ENCODE data around the gene SYT2. TPM values are rescaled to one million over a fixed set of nuclear protein-coding genes. Genes with fewer than 3 reads are reported as not detected.

SYT2 gene
- total and polyA plus RNA-seq, 2 of the 13 experiments (the other 11 are each of a cell fraction or from before 2014, with no cell fraction given) = not detected

DNA sequence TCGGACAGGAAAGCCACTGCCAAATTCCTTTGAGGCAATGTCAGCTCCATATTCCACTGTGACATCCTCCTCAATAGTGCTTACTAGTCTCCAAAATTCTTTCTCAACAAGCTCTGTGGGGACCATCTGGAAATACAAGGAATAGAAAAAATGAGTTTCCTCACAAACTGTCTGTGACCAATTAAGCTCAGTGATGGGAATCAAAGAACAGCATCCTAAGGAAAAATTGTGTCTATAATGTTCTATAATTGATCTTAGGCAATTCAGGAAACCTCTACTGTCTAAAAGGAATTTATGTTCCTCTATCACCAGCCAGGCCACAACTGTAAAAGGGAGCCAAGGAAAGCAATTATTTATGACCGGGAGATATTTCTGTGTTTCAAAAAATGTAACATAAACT lies 46.1 kb upstream of the SYT2 start:
- in situ Hi-C loops (cut with HindIII; ENCODE audit: extremely low pct_ligation_motif_present, low pct_unique_long_range_greater_than_20kb) (no loop called here), intact Hi-C loops (cut with micrococcal nuclease; ENCODE audit: unreplicated experiment) (no loop called here)
- Histone ChIP-seq H3K9me3 (ENCODE audit: low read length) (no peaks in the 10 kb centered on the region), H3K9ac (ENCODE audit: insufficient read depth, low read depth, low read length) (no peak overlapping the region), H4K20me1 (ENCODE audit: insufficient read depth, low read length) (no peaks in the 10 kb centered on the region), H3K4me1 (ENCODE audit: insufficient read depth, low read length) (no peaks in the 10 kb centered on the region), H3K27me3 (ENCODE audit: control insufficient read depth in 1 of 2, insufficient read depth in 2 of 2, low read length in 2 of 2) (no peaks in the 10 kb centered on the region), H2AFZ (ENCODE audit: low read length) (no peak overlapping the region), H3K36me3 (replicated peaks in 1 of 2; ENCODE audit: control insufficient read depth in 1 of 2, insufficient read depth in 2 of 2, low read length in 2 of 2) (peaks cover 20 to 90% of the 10 kb centered on the region in 2 experiments), H3K79me2 (ENCODE audit: insufficient read depth, low read length) (no peaks in the 10 kb centered on the region), H3K4me3 (replicated peaks in 1 of 3; ENCODE audit: insufficient read depth in 1 of 3, low read depth in 2 of 3, low read length in 3 of 3) (no peak overlapping the region), H3K4me2 (ENCODE audit: low read depth, low read length) (no peak overlapping the region), H3K27ac (ENCODE audit: extremely low read length, insufficient read depth, low read length) (no peak overlapping the region)
- DNase-seq (ENCODE audit: low spot score) = no peak
- CTCF ChIA-PET (ENCODE audit: low intra/inter-chr PET ratio, low total read pairs) = no interaction called here
- ATAC-seq = no peak
- WGBS (ENCODE audit: low lambda C conversion rate) = 93% methylated on average over 2 of the region's 2 CpGs
- TF ChIP-seq, protein P1, sequence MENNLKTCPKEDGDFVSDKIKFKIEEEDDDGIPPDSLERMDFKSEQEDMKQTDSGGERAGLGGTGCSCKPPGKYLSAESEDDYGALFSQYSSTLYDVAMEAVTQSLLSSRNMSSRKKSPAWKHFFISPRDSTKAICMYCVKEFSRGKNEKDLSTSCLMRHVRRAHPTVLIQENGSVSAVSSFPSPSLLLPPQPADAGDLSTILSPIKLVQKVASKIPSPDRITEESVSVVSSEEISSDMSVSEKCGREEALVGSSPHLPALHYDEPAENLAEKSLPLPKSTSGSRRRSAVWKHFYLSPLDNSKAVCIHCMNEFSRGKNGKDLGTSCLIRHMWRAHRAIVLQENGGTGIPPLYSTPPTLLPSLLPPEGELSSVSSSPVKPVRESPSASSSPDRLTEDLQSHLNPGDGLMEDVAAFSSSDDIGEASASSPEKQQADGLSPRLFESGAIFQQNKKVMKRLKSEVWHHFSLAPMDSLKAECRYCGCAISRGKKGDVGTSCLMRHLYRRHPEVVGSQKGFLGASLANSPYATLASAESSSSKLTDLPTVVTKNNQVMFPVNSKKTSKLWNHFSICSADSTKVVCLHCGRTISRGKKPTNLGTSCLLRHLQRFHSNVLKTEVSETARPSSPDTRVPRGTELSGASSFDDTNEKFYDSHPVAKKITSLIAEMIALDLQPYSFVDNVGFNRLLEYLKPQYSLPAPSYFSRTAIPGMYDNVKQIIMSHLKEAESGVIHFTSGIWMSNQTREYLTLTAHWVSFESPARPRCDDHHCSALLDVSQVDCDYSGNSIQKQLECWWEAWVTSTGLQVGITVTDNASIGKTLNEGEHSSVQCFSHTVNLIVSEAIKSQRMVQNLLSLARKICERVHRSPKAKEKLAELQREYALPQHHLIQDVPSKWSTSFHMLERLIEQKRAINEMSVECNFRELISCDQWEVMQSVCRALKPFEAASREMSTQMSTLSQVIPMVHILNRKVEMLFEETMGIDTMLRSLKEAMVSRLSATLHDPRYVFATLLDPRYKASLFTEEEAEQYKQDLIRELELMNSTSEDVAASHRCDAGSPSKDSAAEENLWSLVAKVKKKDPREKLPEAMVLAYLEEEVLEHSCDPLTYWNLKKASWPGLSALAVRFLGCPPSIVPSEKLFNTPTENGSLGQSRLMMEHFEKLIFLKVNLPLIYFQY (CRISPR knock-in tag; IDR thresholded peaks at IDR 0.05; ENCODE audit: borderline replicate concordance) = no peak
- no peak for TF ChIP-seq SOX6 (IDR thresholded peaks at IDR 0.05)
- TF ChIP-seq SOX6 (CRISPR knock-in tag; IDR thresholded peaks at IDR 0.05) = no peak
- no peak for TF ChIP-seq HNRNPH1 (optimal IDR thresholded peaks at IDR 0.05; ENCODE audit: low read depth, low read length)
- TF ChIP-seq SIX4 (CRISPR knock-in tag; IDR thresholded peaks at IDR 0.05) = no peak
- TF ChIP-seq ZNF441 (CRISPR knock-in tag; IDR thresholded peaks at IDR 0.05; ENCODE audit: borderline replicate concordance) = no peak
- no TSS peak for BruUV-seq (replicated peaks)
- POLR2A ChIA-PET = no interaction called here
- no peak for FAIRE-seq
